HG03139 (cell line): ENCODE data around the gene SKA2.
"Not testable (repeated sequence)": the region's sequence is repeated elsewhere in the genome, so short reads cannot be mapped to it uniquely, and the experiment has no call there.

ENCODE experiments used
- ATAC-seq: cut with Tn5 transposase; IDR thresholded peaks from one replicate; pipeline ENCODE4 v1.9.1; 2021; ENCODE audit not compliant: unreplicated experiment

Gene SKA2

GRCh38 chr17:59152925-59153324 lies 2.1 kb downstream of the SKA2 start:
- ATAC-seq, result no peak

DNA sequence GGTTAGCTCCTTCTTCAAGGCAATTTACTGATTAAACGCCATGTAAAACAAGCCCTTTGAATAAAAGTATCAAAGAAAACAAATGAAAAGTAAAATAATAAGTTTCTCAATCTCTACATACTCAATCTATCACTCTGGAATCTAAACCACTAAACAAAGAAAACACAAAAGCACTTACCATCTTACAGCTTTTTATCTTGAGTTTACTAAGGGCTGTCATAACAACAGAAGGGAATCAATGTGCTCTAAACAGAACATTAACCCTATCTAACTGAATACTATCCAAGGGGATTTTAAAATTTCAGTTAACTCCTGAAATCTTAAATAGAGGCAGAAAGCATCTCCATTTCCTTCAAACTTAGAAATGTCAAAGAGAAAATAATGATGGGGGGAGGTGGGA lies 3.4 kb downstream of the SKA2 start:
- ATAC-seq, result no peak

- ATAC-seq, result no peak
Measured at GRCh38 chr17:59151006-59151405, 4.0 kb downstream of the SKA2 start.

DNA sequence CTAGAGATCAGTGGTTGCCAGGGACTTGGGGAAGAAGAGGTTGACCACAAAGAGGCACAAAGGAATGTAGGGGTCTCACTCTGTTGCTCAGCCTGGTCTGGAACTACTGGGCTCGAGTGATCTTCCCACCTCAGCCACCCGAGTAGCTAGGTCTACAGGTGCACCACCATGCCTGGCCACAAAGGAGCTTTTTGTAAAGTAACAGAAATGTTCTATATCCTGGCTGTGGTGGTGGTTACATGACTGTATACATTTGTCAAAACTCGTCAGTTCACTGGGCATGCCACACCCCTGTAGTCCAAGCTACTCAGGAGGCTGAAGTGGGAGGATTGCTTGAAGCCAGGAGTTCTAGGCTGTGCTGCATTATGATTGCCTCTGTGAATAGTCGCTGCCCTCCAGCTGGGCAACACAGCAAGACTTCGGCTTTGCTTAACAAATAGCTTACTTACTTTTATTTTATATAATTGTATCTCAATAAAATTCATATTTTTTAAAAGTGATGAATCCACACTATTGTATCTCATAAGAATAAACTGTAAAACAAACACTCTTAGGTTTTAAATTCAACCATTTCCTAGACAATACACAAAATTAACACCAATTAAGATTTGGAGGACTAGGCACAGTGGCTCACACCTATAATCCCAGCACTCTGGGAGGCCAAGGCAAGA lies 5.0 kb downstream of the SKA2 start:
- ATAC-seq, result no peak

DNA sequence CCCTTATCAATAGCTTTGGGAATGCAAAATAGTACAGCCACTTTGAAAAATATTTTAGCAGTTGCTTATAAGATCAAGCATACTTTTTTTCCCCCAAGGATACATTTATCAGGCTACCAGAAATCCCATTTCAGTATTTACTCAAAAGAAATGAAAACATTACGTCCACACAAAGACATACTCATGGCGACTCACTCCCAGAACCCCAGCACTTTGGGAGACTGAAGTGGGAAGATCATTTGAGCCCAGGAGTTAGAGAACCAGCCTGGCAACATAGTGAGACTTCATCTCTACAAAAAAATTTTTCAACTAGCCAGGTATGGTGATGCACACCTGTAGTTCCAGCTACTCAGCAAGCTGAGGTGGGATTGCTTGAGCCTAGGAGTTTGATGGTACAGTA lies 5.9 kb downstream of the SKA2 start:
- ATAC-seq, result no peak

GRCh38 chr17:59145571-59146096 lies 9.4 kb downstream of the SKA2 start:
- ATAC-seq, result no peak

DNA sequence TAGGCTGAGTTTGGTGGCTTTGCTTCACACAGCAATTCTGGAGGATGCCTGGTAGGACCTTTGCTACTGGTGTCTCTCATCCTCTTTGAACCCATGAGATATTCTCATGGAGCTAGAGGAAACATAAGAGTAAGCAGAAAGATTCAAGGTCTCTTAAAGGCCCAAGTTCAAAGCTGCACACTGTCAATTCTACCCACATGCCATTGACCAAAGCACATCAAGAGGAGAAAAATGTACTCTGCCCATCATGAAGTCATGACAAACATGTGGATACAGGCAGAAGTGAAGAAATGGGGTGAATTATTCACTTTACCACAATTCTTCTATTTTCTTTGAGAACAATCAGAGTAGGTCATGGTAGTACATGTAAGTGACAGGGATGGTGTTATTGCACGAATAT lies 13.1 kb downstream of the SKA2 start:
- no peak for ATAC-seq

DNA sequence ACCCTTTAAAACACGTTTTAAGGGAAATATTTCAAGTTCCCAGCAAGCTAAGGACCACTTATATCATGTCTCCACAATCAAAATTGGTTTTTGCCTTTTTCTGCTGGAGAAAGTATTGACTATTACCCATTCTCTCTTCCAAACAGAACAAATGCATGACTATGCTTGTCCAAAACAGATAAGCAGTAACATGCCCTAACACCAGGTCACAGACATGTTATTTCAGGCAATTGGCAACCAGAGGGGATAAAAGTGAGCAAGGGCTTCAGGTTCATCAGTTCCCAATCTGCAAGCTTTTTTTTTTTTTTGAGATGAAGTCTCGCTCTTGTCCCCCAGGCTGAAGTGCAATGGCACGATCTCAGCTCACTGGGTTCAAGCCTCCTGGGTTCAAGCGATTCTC lies 15.0 kb downstream of the SKA2 start:
- ATAC-seq, result no peak

DNA sequence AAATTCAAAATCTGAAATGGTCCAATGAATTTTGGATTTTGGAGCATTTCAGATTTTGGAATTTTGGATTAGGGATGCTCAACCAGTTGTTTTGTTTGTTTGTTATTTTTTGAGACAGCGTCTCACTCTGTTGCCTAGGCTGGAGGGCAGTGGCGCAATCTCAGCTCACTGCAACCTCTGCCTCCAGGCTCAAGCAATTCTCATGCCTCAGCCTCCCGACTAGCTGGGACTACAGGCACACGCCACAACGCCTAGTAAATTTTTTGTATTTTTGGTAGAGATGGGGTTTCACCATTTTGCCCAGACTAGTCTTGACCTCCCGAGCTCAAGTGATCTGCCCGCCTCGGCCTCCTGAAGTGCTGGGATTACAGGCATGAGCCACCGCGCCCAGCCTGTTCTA lies 16.6 kb downstream of the SKA2 start:
- not testable (repeated sequence) for ATAC-seq

DNA sequence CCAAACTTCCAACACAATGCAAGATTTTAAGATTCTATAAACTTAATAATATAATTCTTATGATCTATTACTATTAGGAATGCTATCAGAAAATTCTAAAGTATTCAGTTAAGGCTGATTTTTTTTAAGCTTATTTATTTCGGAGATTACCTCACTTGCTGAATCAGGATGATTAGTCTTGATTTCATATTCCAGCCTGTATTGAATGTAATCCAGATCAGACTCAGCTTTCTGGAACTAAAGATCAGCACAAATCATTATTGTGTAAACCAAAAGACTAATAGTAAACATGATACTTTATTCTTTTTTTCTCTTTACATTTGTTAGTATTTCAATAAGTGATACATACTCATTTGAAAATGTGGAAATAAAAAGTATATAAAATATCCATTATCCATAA lies 23.9 kb downstream of the SKA2 start:
- ATAC-seq, result no peak

GRCh38 chr17:59129814-59130213 lies 25.2 kb downstream of the SKA2 start:
- ATAC-seq, result no peak

- no peak for ATAC-seq
Measured at GRCh38 chr17:59126809-59127417, 28.1 kb downstream of the SKA2 start.

GRCh38 chr17:59124665-59125064 lies 30.3 kb downstream of the SKA2 start:
- ATAC-seq, result no peak

- no peak for ATAC-seq
Measured at GRCh38 chr17:59121901-59122480, 33.0 kb downstream of the SKA2 start.

GRCh38 chr17:59115474-59115873 lies 39.5 kb downstream of the SKA2 start:
- ATAC-seq, result no peak

GRCh38 chr17:59111539-59111938 lies 43.4 kb downstream of the SKA2 start:
- ATAC-seq, result no peak

- no peak for ATAC-seq
Measured at GRCh38 chr17:59110973-59111372, 44.0 kb downstream of the SKA2 start.

DNA sequence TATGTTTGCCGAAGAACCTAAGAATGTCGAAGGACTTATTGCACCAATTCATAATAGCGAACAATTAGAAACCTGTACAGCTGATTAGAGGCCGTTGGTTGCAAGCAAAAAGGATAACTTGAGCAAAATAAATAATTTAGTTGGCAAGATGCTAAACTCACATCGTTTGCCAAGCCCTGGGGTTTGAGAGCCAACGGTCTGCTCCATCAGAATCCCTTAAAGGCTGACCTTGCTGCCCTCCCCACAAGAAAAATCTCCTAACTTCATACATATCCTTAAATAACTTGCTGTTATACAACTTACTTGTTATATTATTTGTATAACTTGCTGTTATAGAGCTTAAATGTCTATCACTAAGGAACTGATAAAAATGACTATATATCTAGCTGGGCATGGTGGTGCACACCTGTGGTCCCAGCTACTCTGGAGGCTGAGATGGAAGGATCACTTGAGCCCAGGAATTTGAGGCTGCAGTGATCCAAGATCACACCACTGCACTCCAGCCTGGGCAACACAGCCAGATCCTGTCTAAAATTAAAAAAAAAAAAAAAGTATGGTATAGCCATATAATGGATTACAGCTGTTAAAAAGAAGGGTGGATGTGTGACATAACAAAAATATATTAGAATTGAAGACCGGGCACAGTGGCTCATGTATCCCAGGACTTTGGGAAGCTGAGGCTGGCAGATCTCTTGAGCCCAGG lies 46.4 kb downstream of the SKA2 start:
- ATAC-seq, result no peak

GRCh38 chr17:59107306-59107670 lies 47.7 kb downstream of the SKA2 start:
- peak; percentile 3 for ATAC-seq

DNA sequence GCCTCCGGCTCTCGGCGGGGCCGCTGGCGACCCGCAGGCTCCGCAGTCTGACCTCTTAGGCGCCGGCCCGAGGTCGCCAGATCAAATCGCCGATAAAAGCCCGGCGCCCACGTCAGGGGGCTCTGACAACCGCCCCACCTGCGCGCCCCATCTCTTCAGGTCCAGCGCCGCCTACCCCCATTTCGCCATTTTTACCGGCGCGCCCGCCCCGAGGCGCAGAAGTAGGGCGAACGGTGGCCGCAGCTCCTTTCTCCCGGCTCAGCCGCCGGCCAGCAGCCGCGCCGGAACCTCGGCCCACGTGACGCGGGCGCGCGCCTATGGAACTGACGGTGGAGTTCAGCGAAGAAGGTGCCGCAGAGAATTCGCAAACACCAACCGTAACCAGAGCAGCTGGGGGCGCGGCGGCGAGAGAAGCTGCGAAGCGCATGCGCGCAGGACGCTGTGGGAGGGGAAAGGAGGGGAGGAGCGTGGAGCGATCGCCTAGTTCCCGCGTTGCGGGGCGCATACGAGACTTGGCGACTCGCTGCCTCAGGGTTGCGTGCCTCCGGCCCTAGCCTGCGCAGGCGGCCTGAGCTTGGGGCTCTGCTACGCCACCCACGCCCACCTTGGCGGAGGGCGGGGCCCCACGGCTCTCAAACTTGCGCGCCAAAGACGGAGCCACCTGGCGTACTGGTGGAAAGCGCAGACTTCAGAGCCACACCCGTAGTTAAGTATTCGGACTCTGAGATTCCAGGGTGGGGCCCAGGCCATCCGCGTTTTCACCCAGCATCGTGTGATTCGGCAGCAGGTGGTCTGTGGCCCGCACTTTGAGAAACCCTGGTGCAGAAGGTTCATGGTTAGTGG lies 48.3 kb downstream of the SKA2 start, which contains the start of gene TRIM37:
Gene TRIM37, minus strand, starts transcription at position 418 of the 843 bp plus-strand sequence. CDS start 419 bp downstream, outside the sequence.
- peak; percentile 92 for ATAC-seq
